Measurements from ENCODE around the gene COL19A1.
"Not testable (repeated sequence)": the region's sequence is repeated elsewhere in the genome, so short reads cannot be mapped to it uniquely, and the experiment has no call there.

Gene COL19A1

DNA sequence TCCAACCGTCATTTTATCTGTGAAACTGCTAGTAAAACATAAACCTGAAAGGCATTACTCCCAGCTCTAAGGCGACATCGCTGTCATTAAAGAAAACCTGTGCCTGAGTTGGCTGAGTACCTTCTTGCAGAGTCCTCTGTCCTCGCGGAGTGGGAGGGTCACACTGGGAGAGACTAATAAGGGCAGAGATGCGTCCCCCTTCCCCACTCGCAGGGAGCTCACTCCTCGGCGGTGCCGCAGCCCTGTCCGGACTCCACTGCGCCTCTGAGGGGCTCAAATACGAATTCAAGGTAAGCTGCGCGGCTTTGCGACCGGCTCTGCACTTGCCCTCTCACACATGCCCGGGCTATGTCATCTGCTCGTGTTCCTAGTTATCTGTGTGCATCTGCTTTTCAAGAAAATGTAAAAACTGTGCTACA, at the start of gene COL19A1:
TSS of gene COL19A1 (plus strand) at position 206 of the 419 bp plus-strand sequence. CDS start 13,012 bp downstream, outside the sequence.
- peak; percentile 15 for DNase-seq

DNA sequence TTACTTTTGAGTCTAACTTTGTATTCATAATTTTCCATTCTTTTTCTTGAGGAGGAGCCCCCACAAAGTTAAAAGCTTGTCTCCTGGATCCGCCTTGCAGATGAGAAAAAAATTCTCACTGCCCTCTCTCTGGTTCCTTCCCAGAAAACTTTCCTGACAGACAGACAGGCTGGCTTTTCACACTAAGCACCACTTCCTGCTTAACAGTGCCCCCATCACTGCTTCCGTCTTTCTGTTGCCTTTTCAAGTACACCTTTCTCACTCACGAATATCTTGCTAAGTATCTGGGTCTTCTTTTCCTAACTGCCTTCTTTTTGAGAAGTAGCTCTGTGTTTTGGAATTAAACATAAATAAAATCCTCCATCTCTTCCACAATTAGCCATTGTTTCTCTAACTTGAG, 49.8 kb upstream of the COL19A1 start:
- DNase-seq, result peak; percentile 35

DNA sequence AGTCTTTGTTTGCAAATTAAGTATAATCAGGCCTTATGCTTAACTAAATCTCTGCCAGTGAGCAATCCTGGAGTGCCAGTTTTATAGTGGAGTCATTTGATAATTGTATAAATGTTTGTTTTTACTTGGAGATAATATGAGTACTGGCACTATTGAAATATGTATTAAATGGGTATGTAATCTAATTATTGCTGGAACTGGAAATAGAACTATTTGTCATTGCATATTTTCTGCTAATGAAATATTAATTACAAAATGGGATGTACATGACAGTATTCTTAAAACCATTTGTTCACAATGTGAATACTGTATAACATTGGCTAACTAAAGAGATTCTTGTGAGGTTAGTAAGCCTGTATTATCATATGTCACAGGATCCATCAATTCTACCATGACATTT, 49.0 kb upstream of the COL19A1 start:
- no peak for DNase-seq

DNA sequence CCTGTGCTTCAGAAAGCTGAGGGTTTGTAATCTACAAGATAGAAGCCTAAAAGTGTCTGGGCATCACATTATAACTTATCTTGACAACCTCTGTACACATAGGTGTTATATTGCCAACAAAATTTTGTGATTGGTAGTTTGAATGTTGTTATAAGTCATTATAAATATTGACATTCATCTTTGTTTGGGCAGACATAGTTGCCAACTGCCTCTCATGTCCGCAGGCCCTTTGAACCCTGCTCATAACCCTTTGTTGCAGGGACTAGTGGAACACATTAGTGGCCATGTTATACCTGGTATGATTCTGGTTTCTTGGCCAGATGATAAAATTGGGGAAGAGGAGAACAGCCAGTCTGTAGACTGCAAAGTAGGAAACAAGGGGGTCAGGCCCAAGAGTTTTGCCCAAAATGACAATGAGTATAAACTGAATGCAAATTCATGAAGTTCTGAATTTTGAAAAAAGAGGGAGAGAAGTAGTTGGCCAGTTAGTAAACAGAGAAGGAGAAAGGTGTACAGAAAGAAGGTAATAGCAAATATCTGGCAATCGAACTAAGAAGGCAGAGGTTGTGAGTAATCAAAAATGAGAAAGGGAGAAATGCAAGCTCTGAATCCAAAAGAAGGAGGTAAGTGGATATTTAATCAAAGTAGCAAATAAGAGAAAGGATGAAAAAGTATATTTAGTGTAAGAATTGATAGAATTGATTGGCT, 48.0 kb upstream of the COL19A1 start:
- no peak for DNase-seq

DNA sequence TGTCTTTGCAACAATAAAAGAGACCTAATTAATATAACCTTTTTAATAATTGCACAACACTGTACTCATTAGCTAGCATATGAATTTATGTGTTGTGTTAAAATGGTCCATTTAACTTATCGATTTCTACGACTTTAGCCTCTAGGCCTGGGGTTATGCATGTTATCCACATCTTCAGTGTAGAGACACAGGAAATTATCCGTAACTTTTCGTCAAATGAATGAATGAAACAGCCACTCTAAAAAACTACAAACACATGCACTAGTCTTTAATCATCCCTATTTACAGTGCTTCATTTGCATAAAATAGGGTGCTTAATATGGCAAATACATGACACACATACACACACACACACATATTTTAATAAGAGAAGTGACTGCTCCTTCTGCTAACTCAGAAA, 47.2 kb upstream of the COL19A1 start:
- no peak for DNase-seq

DNA sequence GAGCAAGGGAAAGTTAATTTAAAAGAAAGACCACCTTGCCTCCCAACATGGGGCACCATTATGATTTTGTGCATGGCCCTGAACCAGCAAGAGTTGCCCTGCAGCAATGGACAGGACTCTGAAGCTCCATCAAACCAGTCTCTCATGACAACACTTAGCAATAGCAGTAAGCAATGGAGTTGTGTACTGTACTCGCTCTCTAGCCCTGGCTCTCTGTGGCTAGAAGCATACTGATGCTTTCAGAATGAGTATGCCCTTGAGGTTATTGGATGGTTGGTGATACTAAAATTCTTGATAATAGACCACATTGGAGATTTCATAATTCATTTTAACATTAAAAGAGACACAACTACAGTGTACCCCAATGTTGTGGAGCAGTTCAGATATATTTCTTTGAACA, 46.3 kb upstream of the COL19A1 start:
- DNase-seq, result no peak

DNA sequence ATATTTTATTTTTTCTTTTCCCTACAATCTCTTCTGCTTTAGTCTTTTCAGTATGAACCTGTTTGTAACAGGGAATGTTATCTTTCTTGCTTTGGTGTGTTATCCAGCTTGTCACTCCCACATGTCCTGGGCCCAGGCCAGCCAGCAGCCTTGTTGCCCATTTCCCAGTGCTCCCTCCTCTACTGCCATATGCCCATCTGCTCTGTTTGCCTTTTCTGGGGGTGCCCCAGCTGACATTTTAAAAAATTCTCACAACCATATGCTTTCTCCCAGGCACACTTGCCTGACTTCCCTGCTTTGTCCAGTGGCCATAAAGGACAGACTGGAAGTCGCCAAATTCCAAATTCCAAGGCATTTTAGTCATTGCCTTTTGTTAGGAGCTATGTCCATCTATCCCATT, 45.9 kb upstream of the COL19A1 start:
- no peak for DNase-seq

DNA sequence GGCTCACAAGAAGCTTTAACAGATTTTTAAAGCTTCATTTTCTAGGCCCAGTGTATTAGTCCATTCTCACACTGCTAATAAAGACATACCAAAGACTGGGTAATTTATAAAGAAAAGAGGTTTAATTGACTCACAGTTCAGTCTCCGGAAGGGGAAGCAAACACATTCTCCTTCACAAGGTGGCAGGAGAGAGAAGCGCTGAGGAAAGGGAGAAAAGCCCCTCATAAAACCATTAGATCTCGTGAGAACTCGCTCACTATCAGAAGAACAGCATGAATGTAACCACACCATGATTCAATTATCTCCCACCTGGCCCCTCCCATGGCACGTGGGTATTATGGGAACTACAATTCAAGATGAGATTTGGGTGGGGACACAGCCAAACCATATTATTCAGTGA, 42.0 kb upstream of the COL19A1 start:
- not testable (repeated sequence) for DNase-seq

DNA sequence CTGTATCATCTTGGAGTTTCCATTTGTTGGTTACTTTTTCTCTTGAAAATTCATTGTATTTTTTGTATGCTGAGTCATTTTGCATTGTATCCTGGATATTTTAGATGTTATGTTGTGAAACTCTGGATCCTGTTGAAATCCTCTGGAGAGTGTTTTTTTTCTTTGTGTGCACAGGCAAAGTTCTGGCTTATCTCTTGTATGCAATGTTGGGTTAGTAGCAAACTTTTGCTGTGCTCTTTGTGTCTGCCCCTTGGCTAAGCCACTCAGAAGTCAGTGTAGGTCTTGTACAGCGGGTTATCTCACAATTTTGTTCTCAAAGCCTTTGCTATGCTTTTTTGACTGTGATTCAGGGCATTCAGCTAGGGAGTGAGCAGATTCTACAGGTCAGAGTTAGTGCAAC, 40.5 kb upstream of the COL19A1 start:
- DNase-seq, result no peak

DNA sequence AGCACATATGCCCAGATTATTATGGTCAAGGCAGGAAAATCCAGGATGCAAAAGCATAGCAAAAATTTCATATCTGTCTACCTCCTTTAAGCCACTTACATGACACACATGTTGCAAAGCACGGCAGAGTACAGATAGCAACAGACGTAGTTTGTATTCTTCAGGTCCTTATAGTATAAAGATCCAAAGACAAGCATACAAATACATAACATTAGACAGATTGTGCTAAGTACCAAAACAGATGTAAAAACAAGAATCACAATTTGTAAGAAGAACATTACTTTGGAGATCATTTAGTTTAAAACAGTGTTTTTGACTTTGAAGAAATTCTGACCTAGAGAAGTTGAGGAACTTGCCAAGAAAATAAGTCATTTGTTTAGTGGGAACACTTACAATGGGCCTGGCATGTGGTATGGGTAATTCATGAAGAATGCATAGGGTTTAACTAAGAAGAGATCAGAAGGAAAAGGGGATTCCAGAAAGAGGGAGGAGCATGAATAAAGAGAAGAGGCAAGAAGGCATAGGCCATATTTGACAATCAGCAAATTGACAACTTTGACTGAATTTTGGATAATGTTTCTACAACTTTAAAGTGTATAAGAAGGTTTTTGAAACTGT, 39.0 kb upstream of the COL19A1 start:
- DNase-seq, result no peak

DNA sequence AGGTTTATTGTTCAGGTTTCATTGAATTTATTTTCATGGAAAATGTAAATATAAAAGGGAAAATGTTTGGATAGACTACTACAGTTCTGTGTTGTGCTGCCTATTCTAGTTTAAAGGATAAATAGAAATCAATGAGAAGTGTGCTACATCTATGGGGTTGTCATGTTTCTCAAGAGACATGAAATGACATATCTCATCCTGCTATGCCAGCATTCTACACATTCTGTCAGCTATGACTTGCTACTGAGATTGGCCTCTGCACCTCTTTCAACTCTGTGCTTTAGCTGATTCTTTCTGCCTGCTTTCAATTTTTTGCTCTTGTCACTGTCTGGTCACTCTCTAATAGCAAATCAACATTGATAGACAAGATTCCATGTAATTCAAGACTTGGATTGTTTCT, 33.8 kb upstream of the COL19A1 start:
- DNase-seq, result no peak

DNA sequence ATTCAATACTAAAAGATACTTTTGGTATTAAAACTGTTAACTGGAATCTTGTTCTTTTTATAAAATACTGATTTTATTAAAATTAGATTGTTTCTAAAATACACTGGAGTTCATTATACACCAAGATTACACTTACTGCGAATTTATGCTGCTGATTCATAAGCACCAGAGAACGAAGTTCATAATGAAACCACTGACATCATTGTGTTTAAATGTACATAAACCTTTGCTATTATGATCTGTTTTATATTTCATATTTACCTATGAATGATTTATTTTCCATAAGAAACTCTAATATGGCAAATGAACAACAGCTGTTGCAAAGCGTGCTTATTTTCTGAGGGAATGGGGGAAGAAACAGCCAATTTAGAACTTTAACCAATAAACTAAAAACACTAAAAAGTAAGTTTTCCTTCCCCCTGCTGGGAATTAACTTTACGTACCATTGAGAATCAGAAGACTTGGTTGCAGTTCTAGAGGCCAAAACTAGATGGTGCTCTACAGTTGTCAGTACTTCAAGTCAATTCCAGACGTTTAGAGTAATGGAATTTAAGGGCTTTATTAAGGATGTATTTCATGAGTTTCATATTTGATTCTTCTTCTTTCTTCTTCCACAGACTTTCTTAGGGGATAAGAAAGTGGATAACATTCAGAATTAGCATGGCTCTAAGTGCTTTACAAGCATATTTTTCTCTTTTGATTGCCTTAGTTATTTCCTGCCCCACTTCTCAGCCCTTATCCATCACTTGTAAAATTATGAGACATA, 30.8 kb upstream of the COL19A1 start:
- DNase-seq, result peak; percentile 62

DNA sequence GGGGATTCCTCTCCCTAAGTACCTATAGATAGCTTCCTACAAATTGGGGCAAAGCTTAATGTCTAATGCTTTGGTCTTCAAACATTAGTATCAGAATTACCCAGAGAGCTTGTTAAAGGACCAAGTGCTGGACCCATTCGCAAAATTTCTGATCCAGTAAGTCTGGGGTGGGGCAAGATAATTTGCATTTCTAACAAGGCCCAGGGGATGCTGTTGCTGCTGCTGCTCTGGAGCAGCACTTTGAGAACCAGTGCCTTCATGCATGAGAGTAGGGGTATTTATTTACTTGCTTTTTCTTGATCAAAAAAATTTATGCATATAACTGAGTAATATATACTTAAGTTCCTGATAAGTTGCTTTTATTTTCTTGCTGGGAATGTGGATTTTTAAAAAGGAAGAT, 24.5 kb upstream of the COL19A1 start:
- no peak for DNase-seq

DNA sequence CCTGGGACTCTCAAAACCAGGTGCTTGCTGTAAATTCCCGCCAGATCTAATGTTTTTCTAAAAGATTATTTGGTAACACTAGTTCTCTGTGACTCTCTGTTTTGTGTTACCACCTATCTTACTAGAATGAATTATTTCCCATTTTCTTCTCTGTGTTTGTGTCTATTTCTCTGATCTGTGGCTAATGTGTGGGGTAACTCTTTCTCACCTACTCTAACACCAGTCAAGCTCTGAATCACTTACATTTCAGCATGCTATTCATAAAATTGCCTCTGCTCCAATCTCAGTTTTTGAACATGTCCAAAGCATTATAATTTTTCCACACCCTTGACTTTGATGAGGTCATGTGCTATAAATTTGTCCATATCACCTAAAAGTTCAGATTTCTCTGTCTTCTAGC, 23.2 kb upstream of the COL19A1 start:
- no peak for DNase-seq

DNA sequence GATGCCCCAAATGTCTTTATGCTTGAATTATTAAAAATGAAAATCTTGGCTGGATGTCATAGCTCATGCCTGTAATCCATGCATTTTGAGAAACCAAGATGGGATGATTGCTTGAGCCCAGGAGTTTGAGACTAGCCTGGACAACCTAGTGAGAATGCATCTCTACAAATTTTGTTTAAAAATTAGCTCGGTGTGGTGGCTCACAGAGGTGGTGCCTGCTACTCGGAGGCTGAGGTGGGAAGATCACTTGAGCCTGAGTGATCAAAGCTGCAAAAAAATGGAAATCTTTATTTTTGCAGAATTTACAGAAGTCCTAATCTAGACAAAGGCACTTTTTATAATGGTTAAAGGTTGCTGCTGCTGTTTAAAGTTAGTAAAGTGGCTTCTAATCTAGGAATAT, 20.0 kb upstream of the COL19A1 start:
- DNase-seq, result no peak

DNA sequence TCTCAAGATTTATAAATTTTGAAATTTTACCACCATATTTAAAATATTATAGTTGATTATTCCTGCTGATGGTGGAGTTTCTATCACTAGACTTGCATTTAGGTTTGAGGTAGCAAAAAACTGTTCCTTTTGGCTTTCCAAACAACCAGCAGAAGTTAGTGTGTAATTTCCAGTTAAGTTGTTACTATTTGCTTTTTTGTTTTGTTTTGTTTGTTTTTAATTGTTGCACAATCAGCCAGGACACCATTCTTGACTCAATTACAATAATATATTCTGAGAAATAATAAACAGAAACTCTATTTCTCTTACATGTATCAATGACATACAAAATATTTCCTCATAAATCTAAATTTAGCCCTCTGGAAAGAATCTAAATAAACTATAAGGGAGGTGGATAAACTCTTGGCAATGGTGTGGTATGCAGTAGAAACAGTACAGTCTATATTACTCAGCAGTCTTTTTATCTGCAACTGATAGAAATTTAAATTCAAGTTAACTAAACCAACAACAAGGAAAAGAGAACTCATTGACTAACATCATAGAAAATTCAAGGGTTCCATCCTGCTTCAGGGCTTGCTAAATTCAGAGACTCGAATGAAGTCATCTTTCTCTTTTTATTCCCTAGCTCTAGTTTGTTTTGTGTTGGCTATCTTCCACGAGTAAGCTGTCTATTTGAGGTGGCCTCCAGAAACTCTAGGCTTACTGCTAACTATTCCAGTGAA, 19.4 kb upstream of the COL19A1 start:
- no peak for DNase-seq

DNA sequence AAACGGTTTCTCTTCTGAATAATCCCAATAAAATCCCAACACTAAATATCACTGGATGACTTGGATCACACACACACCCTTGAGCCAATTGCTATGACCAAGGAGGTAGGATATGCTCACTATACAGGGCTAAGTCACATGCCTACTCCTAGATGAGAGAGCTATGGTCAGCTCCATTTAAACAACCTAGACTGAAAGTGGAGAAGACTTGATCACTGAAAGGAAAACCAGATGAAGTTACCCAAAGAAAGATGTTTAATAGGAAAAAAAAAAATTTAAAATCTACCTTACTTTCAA, 18.9 kb upstream of the COL19A1 start:
- DNase-seq, result no peak

DNA sequence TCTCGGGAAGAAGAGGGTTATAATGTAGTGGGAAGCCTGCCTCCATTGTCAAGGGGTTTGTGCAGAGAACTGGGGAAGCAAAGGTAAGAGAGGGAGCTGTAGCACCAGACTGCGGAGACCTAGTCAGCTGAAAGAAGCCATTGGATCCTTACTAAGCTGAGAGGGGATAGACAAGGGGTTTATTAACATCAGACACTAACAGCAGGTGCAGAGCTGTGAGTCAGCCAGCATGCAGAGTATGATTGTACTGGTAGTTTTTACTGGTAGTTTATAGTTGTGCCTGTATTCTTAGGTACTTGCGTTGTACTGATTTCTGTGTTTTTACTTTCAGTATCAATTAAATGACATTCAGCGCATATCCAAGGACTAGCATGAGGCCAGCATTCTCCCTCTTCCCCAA, 17.8 kb upstream of the COL19A1 start:
- no peak for DNase-seq

DNA sequence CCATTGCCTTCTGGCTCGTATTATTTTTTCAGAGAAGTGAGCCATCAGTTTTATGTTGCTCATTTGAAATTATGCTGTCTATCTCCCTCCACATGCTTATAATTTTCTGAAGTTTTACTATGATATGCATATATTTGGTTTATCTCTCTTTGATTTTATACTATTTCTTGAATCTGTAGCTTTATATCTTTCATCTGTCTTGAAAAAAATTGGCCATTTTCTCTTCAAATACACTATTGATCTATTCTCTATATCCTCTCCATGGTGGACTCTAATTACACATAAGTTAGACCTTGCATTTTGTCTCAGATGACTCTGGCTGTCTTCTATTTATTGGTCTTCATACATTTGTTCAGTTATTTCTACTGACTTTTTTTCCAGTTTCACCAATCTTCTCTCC, 13.7 kb upstream of the COL19A1 start:
- no peak for DNase-seq

DNA sequence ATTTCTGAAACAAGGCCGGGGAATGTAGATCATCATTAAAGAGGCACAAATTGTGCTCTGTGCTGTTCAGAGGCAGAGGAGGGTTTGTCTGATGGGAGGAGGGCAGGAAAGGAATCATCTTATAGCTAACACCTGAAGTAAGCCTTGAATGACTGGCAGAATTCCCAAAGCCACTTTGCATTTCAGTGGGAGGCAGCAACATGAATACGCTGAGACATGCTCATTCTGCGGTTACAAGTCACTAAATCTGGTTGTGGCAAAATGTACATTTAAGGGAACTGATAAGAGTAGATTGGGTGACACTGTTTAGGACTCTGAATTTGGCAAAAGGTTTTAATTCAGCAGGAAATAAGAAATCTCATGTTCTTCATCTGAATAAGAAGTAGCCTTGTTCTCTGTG, 4.4 kb upstream of the COL19A1 start:
- DNase-seq, result no peak

DNA sequence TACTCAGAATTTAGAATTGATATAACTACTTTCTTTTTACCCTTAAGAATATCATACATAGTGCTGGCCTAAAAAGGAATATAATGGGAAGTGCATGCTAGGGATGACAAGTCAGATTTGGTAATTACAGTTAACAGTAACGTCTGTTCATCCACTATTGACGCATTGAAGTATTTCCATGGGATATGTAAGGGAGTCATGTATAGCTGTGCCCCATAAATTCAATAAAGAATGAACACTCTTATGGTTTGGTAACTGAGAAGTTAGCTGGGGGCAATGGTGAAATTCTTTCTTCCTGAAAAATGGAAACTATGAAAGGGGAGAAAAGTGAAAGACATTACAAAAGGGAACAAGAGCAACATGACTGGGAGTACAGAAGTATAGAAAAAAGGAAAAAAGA, 2.6 kb upstream of the COL19A1 start:
- DNase-seq, result no peak

DNA sequence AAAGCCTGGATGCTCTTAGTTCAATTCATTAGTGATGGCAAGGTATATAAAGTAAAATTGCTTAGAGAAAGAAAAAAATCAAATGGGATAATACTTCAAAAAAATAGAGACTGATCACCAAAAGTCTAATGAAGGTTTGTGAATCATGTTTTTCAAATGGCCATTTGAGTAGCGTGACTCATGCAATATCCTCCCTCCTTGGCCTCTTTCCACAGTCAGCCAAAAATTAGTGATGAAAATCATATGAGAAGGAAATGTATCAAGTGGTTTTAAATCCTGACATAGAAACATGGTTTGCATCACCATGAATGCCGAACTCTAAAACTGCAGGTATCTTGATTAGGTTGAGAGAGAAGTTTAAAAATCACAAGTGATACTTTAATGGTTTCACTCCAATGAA, 1.2 kb upstream of the COL19A1 start:
- no peak for DNase-seq

DNA sequence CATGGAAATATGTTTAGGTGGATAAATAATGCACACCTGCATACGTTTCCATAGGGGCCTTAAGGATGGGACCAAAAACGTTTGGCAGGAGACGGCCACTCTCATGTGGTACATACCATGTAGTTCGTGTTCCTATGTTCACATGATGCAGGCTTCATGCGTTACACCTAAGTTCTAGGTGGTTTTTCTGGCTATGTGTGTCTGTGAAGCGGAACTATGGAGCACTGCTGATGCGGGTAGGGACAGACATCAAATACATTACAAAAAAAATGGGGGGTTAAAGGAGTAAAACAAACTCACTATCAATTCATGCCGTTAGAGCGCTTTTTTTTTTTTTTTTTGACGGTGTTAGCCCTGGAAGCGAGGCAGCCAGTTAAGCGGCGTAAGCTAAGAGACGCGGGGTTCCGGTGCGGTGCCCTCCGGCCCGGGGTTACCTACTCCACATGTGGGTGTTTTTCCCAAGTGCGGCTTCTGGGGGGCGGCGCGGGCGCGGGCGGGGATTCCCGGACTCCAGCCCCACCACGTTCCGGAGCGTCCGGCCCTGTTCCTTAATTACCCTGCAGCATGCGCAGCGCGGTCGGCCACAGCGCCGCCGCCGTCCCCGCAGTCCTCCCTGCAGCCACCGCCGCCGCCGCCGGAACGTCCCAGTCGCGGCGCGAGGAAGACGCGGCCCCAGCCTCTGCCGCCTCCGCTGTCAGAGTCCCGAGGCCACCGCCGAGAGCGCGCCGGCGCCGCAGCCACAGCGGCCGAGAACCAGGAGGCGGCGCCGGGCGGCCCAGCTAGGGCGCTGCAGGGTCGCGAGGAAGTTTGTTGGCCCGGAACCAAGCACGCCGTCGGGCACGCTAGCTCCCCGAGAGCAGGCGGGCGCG, 648 bp downstream of the COL19A1 start:
- DNase-seq, result peak; percentile 35
